Stimulated activated CD4-positive, alpha-beta T cell treated with anti-CD3 and anti-CD28 coated beads, Interleukin-2, amount 100 ng/mL, for 4 hours (primary cell): Measurements from ENCODE around the gene PRKAR1B.

Experiments
- DNase-seq: peaks from one replicate; pipeline ENCODE4 v3.0.0-alpha.2; 2020; ENCODE audit warnings: low read depth

Gene PRKAR1B

DNA sequence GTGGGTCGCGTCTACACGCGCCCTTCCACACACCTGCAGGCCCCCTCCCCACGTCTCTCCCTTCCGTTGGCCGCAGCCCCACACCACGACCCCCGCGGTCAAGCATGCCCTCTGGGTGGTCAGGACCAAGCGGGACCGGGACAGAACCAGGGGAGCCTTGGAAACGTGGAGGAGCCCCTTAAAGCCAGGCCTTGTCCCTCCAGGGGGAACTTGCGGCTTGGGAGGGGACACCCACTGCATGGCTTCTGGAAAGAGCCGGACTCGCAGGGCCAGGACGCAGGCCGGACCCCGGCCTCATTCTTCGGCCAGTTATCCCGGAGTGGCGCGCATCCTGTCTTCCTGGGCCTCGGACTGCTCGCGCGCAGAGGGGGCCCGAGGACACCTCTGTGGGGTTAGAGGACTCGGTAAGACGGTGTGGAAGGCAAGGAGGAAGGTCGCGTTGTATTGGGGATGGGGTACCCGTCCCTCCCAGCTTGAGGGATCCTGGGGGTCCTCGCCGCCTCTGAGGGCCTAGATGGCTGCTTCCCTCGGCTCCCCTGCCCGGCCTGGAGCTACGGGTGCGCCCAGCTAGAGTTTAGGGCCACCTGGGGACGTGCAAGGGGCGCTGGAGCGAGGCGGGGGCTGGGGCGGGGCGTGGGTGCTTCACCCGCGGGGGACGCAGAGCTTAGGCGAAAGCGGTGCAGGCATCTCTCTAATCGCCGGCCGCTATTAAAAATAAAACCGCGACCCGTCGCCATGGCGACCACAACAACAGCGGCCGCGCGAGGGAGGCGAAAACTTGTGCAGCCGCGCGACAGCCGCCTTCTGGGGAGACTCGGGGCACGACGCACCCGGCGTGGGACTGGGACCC is 205.6 kb downstream of the PRKAR1B start:
- no peak for DNase-seq

DNA sequence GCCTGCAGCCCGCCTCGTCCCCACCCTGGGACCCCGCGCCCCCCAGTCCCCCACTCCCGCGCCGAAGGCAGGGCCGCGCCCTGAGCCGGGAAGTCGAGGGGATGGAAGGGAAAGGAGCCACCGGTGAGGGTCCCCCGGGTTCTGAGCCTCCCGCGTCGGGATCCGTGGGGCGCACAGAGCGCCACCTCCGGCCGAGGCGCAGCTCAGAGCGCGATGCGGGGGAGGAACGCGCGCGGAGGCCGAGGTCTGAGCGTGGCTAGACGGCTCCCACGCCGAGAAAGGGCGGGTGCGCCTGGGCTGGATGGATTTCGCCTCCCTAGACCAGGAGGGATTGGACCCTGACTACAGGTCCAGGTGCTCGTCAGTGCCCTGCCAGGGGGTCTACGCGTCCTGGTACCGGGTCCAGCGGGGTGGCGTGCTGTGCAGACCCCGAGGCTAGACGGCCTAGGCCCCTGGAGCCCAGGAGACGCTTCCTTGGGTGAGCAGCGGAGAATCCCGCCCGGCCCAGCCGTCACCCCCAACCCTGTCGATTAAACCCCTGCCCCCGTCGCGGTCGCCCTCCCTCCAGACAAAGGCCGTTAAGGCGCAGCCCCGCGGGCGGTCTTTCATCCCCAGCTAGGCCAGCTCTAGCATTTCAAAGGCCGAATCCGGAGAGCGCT is 206.4 kb downstream of the PRKAR1B start:
- DNase-seq, result no peak

DNA sequence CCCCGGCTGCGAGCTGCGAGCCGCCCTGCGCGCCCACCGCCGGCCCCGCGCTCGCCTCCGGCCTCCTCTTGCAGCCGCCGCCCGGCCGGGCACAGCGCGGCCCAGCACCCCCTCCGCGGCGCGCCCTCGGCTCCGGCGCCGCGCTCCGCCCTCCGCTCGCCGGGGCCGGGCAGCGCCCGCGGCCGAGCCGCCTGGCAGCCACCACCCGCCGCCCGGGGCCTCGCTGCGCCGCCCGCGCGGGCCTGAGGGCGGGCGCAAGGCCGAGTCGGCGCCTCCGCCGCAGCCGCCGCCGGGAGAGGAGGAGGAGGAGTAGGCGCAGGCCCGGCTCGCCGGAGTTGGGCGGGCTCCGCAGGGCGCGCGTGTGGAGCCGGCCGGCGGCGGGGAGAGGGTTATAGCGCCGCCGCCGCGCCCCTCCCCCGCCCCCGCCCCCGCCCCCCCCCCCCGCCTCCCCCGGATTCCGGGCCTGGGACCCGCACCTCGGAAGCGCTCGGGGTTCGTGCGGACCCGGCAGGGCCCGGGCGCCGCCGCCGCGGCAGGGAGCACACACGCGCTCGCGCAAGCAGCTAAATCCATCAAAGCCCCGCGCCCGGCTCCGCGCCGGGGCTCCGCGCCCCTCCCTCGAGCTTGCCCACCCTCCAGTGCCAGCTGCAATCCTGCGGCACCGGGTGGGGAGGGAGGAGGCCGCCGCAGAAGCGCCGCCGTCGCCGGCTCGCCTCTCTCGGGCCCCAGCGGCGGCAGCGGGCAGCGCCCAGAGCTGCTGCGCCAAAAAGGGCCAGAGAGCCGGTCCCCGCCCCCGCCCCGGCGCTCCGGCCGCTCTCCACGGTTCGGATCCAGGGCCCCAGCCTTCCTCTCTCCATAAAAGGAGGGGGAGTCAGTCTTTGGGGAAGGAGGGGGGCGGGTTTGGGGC is 207.3 kb downstream of the PRKAR1B start, which contains the start of gene PDGFA:
Gene PDGFA (minus strand): TSS at position 363 of the 907 bp plus-strand sequence. CDS start 845 bp downstream, outside the sequence.
- DNase-seq, result peak; percentile 22

DNA sequence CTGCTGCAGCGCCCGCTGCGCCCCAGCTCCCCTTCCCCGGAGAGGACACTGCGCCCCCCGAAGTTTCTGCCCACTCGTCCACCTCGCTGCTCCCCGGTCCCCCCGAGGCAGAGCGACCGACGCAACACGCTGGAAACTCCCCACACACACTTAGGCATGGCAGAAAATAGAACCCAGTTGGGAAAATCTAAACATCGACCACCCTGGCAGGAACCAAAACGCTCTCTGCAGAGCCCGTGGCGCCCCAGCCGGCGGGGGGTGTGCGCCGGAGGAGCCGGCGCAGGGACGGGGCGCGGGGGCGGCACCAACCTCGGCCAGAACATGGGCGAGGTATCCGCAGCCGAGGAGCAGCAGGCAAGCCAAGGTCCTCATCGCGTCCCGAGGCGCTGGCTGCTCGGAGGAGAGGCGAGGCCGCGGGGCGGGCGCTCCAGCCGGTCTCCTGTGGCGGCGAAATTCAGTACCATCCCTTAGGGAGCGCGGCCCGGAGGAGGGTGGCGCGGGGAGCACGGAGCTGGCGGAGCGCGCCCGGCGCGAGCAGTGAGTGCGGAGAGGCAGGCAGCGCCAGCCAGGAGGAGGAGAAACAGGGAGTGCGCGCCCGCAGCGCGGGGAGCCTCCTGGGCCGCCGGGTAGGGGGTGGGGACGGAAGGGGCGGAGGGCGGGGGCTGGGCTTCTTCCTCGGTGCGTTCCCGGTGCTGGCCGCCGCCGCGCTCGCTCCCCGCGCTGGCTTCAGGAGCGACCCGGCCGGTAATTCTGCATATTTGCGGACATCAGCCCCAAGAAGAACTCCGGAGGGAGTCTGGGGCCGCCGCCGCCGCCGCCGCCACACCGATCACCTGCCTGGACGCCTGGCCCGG is 208.2 kb downstream of the PRKAR1B start:
- peak; percentile 21 for DNase-seq

DNA sequence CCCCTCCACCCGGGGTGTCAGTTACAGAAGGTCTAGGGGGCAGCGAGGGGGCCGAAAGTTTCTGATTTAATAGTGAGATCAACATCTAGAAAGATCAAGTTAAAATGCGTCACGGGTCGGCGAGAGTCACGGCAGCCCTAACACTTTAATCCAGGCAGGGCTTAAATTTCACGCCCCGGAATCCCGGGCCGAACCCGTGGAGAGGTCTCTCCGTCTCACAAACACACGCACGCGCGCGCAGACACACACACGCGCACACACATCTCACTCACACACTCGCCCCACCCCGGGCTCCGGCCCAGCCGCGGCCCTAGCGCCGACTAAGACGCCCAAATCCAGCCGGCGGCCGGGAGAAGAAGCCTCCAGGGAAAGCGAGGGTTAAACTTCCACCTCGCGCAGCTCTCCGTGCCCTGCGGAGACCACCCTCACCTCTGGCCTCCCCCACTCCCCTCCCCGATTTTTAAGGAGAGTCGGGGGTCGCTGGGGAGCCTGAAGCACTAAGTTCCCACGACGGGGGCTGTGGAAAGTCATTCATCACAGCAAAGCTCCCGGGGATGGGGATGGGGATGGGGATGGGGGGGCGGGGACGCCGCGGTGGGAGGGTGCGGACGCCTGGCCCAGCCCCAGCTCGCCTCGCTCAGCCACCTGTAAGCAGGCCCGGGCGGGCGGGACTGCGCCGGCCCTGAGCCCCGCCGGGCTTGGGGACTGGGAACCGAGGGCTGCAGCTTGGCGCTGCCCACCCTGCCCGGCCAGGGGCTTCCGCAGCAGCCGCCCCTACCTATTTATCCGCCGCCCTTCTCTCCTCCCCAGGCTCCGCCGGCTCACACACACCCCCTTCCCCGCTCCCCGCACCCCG is 209.1 kb downstream of the PRKAR1B start:
- DNase-seq, result no peak

DNA sequence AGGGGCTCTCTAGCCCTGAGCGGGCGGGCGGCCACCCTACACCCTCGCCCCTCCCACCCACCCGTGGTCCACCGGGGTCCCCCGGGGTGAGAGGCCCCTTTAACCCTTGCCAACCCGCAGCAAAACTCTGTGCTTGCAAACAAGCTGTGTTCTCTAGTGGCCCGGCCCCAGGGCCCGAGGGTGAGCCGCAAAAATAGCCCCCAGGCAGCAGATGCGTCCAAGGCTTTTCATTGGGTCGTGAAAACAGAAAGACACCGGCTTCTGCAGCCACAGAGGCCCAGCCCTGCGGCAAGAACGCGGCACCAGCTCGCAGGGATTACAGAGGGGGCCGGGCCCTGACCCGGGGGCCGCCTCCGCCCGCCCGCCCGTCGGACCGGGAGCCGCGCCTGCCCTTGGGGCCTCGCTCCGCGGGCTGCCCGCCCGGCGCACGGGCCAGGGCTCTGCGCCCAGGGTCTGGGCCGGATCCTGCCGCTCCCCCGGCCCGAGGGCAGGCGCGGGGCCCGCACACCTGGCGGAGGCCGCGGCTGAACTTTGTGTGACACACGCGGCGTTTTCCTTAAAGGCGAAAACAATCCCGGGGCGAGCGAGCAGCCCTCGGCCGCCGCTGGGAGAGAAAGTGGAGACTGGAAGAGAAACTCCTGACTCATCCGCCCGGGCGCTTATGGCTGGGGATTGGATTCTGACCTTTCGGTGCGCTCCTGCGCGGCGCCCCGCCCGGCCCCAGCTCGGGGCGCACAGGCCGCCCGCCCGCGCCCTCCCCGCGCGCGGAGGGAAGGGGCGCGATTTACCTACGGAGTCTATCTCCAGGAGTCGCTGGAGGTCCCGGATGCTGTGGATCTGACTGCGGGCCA is 210.2 kb downstream of the PRKAR1B start:
- no peak for DNase-seq

DNA sequence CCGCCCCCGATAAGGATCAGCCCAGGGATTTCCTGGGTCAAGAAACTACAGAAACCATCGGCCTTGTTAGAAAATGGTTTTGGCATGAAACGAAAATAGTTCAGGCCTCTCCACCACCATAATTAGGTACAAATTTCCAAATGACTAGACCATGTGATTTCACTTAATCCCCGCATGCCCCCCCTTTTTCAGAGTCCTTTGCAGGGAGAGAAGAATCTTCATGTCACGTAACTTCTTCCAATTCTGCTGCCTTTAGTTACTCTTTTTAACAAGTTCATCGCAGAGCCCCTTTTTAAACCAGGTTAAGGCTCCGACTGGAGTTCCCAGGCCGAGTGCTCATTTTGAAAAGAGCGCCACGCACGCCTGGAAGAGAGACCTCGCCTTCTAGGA is 210.9 kb downstream of the PRKAR1B start:
- DNase-seq, result no peak

DNA sequence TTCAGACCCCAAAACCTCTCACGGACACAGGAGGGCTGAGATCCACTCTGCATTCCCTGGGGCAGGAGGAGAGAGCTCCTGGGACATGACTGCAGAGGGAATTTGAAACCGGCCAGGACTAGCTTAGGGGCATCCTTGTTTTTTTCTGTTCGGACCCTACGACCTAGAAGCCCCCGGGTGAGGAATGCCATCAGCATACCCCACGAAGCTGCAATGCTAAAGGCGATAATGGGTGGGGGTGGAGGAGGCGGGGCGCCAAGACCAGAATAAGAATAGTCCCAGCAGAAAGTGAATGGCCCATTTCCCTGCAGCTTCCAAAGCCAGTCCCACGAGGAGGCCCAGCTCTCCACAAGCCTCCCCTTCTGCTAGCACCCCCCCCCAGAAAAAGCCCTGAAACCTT is 211.5 kb downstream of the PRKAR1B start:
- DNase-seq, result no peak

DNA sequence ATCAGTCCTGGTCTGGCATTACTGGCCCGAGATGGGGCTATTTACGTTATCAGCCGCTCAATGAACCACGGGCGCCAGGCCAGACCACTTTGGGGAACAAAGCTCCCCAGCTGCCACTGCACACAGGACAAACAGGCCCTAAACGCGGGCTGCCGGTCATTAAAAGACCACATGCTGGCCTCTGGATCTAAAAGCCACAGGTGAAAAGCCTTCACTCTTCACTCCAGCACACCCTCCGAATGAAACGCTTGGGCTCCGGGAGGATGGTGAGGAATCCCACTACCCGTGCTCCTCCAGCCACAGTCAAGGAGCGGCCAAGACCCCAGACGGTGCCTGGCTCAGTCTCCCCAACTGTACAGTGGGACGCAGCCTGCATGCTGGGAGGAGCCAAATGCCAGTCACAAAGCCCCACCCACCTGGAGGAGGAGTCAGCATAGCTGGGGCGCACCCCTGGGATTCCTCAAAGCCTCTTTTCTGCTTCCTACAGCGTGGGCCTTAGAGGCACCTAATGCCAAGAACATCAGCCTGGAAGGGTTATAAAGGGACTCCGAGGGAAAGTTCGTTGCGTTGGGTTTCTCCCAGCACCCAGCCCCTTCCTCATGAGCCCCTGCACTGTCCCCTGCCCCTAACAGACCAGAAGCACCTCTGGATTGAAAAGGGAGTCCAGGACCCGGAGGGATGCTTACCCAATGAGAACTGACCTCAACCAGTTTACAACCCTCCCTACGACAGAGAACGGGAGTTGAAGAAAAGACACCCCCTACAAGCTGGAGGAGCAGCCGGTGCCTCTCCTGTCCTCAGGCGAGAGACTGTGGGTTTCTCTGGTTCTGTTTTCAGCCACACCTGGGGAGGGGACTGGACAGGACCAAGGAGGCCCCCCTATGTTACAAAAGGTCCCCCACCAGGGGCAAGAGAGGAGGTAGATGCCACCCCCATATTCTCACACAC is 212.2 kb downstream of the PRKAR1B start:
- DNase-seq, result no peak

DNA sequence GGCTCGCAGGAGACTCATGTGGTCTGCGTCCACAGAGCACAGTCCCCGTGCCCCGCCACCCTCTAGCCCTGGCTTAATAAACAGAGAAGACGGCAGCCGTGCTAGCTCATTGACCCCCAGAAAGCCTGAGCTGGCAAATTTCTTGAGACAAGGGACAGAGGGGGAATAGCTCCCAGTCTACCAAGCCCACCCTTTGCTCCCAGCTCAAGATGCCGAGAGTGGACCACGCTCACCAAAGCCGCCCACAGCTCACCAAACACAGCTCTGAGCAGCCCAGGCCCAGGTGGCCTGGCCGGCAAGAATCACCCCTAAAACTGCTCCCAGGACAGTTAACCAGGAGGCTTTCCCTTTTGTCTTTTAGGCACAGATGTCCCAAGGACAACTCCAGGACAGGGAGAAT is 212.8 kb downstream of the PRKAR1B start:
- no peak for DNase-seq

DNA sequence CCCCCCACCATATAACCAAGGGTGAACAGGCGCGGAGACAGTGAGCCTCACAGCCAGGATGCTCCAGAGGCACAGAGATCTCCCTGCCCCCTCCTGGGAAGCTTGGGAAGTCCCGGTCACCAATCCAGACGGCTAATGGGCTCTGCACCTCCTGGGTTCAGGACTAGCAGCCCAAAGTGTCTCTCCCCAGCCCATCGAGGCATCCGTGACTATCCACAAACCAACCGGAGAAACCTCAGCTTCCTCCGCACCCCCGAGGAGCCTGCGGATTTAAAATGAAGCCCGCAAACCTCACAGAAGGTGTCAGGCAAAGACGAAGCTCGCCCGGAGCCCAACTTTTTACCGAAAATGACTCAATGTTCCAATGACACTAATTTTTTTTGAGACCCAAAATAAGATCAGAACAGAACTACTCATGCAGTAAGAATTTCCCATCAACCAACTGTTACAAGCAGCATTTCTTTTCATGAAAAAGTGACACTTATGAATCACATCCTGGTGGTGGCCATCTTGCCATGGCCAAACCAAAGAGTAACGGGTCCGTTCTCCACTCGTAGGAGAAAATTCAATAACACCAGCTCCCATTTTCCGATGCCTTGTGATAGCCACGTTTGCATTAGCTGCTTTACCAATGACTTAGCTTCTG is 213.4 kb downstream of the PRKAR1B start:
- no peak for DNase-seq

DNA sequence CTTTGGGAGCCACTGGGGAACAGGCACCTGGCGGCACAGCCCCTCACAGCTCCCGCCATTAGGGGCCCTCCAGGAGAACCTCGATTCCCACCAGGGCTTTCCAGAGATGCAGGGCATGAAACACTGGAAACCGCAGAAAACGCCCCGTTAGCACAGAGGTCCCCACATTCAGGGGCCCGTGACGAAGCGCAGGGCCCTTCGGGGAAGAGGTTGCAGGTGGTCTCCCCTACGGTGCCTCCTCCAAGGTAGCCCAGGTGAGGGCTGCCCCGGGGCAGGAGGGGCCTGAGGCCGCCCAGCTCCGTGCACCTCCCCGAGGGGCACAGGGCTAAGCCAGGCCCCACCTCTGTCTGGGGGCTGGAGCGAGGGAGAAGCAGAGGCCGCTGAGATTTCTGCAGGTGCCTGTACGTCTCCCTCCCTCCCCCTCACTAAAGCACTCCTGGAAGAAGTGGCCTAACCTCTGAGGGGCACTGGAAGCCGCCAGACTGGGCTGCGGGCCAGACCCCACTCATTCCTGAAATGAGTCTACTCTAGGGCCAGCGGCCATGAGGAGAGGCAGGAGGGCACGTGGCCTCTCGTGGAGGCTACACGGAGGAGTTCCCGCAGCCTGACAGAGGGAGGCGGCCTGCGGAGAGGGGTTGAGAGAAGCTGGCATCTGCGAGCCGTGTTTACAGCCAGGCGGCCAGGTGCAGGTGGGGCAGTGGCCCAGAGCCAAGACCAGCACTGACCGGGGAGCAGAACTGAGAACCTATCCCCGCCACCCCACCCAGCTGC is 214.4 kb downstream of the PRKAR1B start:
- no peak for DNase-seq

DNA sequence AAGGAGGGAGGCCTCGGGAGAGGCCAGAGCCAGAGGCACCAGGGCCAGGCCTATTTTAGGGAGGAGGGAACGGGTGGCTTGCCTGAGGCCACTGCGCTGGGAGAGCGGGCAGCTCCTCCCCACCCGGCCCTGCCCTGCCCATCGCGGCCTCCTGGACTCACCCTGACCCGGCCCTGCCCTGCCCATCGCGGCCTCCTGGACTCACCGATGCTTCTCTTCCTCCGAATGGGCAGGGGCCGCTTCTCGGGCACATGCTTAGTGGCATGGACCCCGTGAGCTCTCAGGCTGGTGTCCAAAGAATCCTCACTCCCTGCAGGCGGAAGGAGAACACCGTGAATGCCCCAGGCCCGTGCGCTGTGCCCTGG is 215.0 kb downstream of the PRKAR1B start:
- no peak for DNase-seq

DNA sequence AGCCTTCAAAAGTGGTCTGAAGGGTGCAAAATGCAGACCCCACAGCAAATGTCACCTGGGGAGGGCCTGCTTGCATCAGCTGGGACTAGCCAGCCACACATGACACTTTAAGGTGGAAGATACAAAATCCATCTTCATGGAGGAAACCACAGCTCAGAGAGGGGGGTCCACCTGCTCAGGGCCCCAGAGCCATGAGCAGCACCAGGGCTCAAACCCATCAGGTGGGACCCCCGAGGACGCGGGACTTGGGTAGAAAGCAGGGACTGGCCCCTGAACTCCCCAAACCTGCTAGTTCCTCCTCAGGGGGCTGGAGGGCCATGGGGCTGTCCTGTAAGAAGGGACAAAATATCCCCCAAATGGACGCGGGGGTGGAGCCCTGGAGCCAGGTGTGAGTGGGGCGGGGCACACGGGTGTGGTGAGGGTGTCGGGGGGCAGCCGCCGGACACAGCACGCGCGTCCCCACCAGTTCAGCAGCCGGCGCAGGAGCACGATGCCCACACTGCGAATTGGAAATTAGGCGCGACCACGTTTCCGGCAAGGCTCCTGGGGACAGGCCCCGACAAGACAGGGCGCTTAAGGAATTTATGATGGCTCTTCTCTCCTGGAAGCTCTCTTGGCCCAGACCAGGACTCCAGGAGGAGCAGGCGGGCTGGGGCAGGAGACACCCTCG is 215.5 kb downstream of the PRKAR1B start:
- DNase-seq, result no peak

DNA sequence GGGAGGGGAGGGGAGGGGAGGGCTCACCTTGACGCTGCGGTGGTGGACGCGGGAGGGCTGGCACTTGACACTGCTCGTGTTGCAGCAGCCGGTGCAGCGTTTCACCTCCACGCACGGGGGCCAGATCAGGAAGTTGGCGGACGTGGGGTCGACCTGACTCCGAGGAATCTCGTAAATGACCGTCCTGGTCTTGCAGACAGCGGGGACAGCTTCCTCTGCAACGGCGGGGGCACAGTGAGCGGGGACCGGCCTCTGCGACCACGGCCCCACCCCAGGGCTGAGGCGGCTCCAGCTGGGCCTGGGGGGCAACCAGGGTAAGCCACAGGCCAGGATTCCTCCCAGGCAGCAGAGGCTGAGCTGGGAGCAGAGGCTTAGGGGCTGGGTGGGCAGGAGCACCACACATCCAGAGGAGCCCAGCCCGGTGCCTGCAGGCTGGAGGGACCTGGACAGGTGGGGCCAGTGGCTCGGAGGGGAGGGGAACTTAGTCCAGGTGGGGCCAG is 216.2 kb downstream of the PRKAR1B start:
- no peak for DNase-seq

DNA sequence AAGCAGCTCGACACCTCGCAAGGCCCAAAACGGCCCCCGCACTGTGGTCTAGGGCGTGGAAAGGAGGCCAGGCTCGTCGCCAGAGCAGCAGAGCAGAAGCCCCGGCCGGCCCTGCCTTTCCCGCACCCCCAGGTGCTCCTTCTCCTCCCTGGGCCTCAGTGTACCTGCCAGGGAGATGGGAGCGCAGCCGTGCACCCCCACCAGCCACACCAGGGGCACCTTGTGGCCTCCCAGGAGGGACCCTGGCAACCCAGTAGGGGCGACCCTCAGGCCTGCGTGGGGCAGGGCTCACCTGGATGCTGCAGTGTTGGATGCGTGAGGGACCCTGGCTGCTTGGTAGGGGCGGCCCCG is 217.0 kb downstream of the PRKAR1B start:
- no peak for DNase-seq
